AG08396 (cell line): ENCODE results near the gene PLPPR2.
"Not testable (repeated sequence)": the region's sequence is repeated elsewhere in the genome, so short reads cannot be mapped to it uniquely, and the experiment has no call there.

ENCODE experiments used
- DNase-seq: peaks from one replicate; pipeline ENCODE4 v3.0.0; 2012; ENCODE audit warnings: low spot score, mixed read lengths

The PLPPR2 gene

DNA sequence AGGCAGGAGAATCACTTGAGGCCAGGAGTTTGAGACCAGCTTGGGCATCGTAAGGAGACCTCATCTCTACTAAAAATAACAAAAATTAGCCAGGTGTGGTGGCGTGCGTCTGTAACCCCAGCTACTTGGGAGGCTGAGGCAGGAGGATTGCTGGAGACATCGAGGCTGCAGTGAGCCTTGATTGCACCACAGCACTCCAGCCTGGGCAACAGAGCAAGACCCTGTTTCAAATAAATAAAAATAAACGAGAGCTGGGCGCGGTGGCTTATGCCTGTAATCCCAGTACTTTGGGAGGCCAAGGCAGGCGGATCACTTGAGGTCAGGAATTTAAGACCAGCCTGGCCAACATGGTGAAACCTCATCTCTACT is 15.1 kb upstream of the PLPPR2 start:
- not testable (repeated sequence) for DNase-seq

DNA sequence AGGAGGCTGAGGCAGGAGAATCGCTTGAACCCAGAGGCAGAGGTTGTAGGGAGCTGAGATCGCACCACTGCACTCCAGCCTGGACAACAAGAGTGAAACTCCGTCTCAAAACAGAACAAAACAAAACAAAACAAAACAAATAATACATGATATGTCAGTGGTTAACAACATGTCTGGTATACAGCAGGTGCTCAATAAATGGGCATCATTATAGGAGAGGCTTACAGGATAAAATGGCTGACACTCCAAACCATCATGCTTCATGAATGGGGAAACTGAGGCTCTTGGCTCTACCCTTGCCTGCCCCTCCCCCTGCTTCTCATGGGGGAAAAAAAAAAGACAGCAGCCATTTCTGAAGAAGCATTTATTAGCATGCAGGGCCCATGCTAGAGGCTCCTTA is 12.8 kb upstream of the PLPPR2 start:
- DNase-seq = no peak

DNA sequence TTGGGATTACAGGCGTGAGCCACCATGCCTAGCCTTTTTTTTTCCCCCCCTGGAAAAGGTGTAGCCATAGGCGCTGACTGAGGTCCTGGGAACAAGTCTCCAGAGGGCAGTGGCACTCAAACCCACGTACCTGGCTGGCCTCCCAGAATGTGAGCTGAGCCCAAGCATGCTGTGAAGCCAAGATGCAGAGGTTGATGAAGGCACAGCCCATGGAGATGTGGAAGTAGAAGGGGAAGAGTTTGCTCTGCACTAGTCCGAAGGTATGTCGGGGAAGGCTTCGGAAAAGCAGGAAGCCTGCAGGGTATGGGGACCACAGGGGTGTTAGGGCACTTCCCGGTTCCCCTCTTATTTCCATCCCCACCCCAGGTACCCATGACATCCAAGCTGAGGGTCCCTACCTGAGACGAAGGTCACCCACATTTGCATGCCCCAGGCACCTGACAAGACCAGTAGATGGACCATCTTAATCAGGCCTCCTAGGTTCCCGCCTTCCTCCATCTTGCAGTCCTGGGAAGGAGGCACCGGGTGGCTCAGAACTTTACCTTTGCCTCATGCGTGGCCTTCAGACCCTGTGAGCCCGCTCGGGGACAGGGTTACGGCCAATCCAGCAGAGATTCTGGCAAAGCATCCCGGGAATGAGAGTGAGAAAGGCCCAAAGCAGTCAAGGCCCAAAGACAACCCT is 10.0 kb upstream of the PLPPR2 start:
- DNase-seq = no peak

DNA sequence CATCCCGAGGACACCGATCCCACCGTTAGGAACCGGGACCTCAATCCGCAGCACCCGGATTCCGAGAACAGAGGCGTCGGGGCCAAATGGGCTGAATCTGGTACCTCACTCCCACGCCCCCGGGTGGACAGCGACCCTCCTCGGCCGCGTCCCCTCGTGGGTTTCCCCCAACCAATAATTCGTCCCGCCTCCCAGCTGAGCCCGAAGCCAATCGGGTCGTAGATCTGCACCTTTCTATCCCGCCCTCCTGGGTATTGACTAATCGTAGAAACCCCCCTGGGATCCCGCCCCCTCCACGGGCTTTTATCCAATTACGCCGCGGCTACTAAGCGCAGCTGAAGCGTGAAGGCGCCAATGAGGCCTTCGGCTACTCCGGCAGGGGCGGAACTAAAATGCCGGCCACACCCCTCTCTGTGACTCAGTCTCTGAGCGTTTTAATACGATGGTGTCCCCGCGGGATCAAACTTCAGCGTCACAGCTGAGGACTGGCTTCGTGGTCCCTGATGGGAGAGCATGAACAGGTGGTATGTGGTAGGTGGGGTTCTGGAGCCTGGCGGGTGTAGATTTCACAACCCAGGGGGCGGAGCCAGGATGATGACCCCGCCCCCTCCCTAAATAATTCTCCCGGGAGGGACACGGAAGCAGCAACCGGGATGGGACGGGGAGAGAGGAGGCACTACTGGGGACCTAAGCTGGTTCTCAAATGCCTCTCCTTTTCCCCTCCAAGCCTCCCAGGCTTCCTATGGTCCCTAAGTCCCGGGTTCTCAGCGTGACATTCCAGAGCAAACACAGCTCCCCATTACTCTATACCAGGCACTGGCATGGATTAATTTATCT is 8.9 kb upstream of the PLPPR2 start, which contains the start of the genes CCDC159 and TMEM205:
TSS of gene CCDC159 (plus strand) at position 416 of the 837 bp plus-strand sequence. CDS start at position 504, 88 bp downstream.
TSS of gene TMEM205 (minus strand) at position 165 of the 837 bp plus-strand sequence. CDS start 649 bp downstream, outside the sequence.
- DNase-seq = peak; percentile 97

DNA sequence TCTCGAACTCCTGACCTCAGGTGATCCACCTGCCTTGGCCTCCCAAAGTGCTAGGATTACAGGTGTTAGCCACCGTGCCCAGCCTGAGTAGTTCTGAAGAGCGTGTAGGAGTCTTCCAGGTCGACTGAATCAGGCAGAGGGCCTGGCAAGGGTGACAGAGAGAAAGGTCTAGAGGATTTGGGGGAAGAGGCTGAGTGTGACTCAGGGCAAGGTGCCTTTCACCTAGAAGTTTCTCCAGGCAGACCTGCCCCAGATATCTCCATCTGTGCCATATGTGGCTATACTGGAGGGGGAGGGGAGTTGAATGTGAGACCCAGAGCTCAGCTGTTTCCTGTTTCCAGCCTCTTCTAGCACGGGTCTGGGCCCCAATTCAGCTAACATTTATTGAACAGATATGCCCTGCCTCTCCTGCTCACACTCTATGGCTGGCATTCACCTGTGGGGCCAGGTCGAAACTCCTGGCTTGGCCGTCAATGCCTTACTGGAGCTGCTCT is 7.6 kb upstream of the PLPPR2 start:
- no peak for DNase-seq

DNA sequence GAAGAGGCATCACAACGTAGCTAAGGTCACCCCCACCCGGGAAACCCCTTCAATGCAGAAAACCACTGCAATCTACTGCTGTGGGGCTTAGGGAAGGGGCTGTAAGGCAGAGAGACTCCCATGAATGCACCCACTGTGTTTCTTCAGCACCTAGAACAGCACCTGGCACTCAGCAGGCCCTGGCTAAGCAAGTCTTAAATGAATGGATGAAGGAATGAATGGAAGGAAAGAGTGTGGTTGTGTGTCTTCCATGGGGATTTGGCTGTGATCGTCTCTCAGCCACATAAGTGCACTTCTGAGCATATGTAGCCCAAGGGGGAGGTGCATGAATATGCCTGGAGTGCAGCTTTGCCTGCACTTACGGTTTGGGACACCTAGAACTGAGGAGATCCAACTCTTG is 6.1 kb upstream of the PLPPR2 start:
- no peak for DNase-seq

DNA sequence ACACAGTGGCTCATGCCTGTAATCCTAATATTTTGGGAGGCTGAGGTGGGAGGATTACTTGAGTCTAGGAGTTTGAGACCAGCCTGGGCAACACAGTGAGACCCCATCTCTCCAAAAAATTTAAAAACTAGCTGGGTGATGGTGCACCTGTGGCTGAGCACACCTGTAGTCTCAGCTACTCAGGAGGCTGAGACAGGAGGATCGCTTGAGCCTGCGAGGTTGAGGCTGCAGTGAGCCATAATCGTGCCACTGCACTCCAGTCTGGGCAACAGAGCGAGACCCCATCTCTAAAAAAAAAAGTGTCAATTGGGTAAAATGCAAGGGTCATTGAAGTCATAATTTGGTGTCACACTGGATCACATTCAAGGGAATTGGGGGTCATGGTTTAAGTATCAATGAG is 1.1 kb upstream of the PLPPR2 start:
- not testable (repeated sequence) for DNase-seq

DNA sequence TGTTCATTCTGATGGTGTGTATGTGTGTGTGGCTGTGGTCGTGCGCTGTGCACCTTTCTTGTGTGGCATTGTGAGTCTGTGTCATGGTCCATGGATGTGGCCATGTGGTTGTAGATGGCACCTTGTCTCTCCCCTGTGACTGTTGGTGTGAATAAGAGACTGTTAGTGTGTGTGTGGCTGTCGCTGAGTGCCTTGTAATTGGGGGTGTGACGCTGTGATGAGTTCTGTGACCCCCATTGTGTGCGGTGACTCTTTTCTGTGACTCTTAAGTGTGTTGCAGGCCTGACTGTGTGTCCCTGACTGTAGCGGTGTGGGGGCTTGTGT is 804 bp downstream of the PLPPR2 start:
- DNase-seq = no peak

DNA sequence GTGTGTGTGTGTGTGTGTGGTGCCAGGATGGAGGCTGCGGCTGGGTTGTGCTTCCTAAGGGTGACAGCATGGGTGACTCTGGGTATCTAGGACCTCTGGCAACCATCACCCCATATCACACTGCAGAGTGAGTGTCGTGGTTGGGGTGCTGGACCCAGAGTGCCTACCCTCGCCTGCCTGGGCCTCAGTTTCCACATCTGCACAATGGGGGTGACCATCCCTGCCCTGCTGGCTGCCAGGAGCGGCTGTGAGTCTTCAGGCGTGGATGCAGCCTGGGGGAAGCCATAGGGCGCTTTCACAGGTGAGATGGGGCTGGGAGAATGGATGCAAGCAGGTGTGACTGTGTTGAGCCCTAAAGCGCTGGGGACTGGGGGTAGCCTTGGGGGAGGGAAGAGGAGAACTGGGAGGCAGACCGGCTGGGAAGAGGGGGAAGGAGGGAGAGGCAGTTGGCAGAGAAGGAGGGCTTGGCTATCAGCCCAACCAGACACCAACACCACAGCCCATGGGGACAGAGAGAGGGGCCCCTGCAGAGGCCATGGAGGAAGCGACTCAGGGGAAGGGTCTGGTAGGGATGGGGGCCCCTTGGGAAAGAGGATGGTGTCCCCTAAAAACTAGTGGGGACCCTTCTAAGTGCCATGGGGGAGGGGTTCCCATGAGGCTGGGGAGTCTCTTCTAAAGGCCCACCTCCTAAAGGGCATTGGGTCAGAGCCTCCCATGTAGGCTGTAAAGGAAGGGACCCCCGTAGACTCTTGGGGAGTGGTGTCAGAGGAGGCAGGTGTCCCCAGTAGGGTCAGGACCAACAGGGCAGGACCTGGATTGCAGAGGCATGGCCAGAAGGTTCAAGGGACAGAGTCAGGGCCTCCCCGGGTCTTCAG is 1.7 kb downstream of the PLPPR2 start:
- no peak for DNase-seq

DNA sequence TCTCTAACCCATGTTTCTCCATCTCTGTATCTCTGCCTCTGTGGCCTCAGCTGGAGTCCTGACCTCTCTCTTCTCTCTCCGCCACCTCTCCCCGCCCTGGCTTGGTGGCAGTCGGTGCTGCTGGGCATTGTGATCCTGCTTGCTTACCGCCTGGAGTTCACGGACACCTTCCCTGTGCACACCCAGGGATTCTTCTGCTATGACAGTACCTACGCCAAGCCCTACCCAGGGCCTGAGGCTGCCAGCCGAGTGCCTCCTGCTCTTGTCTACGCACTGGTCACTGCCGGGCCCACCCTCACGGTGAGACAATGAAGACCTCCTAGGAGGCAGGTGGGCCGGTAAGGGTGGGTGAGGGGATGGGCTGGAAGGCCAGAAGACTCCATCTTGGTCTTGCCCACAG is 4.2 kb downstream of the PLPPR2 start:
- no peak for DNase-seq

DNA sequence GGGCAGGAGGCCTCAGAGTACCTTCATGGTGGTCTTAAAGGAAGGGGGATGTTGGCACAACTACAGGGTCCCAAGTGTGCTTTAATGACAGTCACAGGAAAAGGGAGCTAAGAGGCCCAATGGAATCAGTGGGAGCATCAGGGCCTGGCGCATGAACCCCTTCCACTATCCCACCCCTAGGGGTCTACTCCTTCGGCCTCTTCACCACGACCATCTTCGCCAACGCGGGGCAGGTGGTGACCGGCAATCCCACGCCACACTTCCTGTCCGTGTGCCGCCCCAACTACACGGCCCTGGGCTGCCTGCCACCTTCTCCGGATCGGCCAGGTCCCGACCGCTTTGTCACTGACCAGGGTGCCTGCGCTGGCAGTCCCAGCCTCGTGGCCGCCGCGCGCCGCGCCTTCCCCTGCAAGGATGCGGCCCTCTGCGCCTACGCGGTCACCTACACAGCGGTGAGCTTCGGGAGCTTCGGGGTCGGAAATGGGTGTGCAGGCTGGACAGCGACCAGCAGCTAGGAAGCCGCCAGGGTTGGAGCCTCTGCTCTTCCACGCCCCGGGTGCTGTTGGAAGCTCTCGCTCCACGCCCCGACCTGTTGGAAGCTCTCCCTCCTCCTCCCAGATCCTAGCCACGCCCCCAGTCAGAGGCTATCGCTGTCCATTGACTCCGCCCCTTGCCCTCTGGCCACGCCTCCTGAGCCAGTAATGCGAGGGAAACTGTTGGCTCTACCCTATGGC is 6.0 kb downstream of the PLPPR2 start:
- peak; percentile 48 for DNase-seq

DNA sequence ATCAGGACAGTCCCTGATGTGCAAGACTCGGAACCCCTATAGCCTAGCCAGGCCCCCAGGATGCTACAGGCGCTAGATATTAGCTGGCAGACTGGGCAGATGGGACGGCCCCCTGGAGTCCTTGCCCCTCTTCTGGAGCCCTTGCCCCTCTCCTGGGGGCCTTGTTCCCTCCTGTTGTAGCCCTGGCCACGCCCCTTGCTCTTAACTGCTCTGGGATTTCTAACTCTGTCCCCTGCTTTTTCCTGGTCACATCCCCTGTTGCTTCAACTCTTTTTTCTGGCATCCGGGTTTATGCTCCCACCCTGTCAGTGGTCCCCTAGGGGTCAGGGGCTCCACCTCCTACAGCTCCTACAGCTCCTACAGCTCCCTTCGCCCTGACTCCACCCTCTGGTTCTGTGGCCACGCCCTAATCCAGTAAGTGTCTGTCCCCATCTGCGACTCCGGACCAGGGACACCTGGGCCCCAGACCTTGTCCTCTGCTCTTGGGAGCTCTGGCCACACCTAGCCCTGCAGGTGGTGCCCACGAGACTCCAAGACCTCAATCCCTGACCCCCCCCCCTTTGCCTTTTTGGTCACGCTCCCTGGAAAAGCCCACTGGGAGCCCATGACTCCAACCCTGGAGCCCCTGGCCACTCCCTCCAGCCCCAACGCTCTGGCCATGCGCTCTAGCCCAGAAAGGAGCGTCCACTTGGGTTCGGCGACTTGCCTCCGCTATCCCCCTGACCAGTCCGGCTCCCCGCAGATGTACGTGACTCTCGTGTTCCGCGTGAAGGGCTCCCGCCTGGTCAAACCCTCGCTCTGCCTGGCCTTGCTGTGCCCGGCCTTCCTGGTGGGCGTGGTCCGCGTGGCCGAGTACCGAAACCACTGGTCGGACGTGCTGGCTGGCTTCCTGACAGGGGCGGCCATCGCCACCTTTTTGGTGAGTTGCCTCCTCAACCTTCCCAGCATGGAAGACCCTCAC is 6.8 kb downstream of the PLPPR2 start:
- DNase-seq = no peak

DNA sequence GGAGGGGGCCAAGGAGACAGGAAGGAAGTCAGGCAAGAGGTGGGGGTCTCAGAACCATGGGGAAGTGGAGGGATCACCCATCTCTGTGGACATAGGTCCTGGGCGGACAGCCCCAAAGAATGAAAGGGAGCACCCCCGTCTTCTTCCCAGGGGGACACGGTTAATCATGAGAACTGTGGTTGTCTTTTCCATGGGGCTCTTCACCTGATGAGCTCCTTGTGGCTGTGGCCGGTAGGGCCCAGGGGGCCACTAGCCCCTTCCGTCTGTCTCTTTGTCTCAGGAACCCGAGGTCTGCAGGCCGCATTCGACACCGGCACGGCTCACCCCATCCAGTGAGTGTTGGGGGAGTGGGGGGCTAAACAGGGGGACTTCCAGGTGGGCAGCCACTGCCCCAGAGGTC is 8.6 kb downstream of the PLPPR2 start:
- DNase-seq = no peak

DNA sequence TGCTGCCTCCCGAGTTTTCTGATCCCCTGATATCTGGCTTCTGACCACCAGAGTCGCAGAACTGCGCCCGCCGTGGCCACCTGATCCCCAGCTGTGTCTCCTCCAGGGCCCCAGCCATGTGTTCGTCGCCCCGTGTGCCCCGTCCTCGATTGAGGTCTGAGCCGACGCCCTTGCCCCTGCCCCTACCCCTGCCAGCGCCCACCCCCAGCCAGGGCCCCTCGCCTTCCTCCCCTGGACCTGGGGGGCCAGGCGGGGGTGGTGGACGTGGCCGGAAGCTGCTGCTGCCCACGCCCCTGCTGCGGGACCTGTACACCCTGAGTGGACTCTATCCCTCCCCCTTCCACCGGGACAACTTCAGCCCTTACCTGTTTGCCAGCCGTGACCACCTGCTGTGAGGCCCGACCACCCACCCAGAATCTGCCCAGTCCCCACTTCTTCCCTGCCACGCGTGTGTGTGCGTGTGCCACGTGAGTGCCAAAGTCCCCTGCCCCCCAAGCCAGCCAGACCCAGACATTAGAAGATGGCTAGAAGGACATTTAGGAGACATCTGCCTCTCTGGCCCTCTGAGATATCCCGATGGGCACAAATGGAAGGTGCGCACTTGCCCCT is 9.2 kb downstream of the PLPPR2 start:
- DNase-seq = no peak

DNA sequence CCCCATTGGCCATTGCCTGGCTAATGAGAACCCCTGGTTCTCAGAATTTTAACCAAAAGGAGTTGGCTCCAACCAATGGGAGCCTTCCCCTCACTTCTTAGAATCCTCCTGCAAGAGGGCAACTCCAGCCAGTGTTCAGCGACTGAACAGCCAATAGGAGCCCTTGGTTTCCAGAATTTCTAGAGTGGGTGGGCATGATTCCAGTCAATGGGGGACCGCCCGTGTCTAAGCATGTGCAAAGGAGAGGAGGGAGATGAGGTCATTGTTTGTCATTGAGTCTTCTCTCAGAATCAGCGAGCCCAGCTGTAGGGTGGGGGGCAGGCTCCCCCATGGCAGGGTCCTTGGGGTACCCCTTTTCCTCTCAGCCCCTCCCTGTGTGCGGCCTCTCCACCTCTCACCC is 9.7 kb downstream of the PLPPR2 start:
- DNase-seq = no peak

DNA sequence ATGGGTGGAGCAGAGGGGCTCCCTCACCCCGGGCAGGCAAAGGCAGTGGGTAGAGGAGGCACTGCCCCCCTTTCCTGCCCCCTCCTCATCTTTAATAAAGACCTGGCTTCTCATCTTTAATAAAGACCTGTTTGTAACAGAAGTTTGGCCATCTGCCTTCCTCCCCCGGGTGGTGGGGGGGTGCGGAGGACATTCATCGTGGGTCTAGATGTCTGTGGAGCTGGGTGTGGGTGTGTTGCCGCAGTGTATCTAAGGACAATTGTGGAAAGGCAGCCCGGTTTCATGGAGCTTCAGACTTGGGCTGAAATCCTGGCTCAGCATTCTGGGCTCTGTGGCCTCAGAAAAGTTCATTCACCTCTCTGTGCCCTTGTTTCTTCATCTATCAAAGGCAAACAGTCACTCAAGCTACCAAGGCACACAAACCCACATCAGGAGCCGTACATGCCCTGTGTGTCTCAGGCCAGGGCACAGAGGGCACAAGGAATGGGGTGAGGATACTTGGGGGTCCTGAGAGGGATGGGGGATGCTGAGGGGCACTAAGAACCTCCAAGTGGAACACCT is 10.4 kb downstream of the PLPPR2 start:
- no peak for DNase-seq

DNA sequence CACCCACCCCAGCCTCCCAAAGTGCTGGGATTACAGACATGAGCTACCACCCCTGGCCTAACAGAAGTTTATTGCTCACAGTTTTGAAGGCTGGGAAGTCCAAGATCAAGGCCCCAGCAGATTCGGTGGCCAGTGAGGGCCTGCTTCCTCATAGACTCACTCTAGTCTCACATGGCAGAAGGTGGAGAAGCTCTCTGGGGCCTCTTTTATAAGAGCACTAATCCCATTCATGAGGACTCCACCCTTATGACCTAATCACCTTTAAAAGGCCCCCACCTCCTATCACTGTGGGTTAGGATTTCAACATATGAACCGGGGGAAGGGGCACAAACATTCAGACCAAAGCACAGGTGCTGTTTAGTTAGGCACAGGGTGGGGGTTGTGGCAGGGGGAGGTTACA is 12.3 kb downstream of the PLPPR2 start:
- no peak for DNase-seq

DNA sequence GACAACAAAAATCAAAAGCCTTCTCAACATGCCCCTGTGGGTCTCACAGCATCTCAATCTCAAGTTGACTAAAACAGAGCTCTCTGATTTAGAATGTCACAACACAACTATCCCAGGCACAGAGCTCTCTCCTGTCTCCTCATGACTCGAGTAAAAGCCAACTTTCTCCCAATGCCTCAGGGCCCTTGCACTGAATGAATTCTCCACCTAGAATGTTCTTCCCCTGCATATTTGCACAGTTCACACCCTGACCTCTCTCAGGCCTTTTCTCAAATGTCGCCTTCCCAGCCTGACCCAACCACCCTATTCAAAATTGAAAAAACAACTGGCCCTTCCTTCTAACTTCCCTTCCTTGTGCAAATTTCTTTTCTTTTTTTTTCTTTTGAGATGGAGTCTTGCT is 15.5 kb downstream of the PLPPR2 start:
- no peak for DNase-seq

DNA sequence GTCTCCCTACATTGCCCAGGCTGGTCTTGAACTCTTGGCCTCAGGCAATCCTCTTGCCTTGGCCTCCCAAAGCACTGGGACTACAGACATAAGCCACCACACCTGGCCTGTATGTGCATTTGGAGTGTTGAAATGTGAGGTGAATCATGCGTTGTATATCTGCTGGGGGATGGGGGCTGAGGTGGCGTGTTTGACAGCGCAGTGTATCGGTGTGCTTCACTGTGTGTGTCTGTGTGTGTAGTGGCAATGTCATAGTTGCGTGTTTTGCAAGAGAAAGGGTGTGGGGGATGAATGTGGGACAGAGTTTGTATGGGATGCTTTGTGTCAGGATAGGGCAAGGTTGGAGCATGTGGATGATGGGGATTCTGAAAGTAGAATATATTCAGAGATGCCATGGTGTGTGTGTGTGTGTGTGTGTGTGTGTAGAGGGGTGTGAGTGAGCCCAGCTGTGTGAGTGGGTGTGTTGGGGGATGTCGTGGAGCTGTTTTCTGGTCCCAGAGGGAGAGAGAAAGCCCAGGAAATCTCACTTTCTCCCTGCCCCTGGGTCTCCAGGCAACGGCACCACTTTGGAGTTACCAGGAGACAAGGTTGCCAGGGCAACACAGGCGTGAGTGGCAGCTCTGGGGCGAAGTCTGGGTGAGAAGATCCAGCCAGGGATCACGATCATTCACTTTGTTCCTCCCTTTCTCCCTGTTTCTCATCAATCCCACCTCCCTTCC is 18.1 kb downstream of the PLPPR2 start:
- DNase-seq = no peak
